ENCODE data around the gene SEMA7A.
A peak's percentile ranks its signal among the peaks of the same experiment; 100 is the strongest.

DNA sequence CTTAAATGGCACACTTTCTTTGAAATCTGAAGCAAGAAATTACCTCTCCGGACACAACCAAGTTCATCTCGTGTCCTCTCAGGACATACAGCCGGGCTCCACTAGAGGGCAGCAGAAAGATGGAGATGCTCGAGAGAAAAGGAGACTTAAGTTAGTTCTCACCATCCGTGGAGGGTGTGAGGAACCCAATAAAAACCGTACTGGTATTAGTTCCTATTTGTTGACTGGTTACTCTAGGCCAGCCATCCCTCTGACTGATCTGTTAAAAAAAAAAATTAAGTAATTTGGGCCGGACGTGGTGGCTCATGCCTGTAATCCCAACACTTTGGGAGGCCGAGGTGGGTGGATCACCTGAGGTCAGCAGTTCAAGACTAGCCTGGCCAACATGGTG lies 58.5 kb downstream of the SEMA7A start:
- no peak for TF ChIP-seq EZH2phosphoT487 (IDR thresholded peaks at IDR 0.05; ENCODE audit: borderline replicate concordance, low read length)
- TF ChIP-seq, protein P1, sequence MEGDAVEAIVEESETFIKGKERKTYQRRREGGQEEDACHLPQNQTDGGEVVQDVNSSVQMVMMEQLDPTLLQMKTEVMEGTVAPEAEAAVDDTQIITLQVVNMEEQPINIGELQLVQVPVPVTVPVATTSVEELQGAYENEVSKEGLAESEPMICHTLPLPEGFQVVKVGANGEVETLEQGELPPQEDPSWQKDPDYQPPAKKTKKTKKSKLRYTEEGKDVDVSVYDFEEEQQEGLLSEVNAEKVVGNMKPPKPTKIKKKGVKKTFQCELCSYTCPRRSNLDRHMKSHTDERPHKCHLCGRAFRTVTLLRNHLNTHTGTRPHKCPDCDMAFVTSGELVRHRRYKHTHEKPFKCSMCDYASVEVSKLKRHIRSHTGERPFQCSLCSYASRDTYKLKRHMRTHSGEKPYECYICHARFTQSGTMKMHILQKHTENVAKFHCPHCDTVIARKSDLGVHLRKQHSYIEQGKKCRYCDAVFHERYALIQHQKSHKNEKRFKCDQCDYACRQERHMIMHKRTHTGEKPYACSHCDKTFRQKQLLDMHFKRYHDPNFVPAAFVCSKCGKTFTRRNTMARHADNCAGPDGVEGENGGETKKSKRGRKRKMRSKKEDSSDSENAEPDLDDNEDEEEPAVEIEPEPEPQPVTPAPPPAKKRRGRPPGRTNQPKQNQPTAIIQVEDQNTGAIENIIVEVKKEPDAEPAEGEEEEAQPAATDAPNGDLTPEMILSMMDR (conservative IDR thresholded peaks at IDR 0.05; ENCODE audit: low read depth, low read length), result peak; percentile 82
